ENCODE results near the gene FBXO24.

Gene FBXO24

DNA sequence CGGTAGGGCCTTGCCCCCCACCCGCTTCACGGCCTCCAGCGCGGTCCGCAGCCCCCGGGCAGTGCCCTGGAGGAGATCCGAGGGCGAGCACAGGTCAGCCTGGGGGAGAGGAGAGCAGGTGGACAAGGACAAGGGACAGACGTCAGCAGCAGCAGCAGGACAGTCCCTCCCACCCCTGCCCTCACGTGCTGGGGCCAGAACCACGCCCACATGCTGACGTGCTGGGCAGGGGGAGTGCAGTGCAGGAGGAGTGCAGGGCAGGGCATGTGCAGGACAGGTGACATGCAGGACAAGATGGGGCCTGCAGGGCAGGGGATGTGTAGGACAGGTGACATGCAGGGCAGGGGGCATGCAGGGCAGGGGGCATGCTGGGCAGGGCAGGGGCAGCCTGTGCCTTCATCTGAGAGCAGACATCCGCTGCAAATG, 10.9 kb upstream of the FBXO24 start:
- DNase-seq, result no peak

DNA sequence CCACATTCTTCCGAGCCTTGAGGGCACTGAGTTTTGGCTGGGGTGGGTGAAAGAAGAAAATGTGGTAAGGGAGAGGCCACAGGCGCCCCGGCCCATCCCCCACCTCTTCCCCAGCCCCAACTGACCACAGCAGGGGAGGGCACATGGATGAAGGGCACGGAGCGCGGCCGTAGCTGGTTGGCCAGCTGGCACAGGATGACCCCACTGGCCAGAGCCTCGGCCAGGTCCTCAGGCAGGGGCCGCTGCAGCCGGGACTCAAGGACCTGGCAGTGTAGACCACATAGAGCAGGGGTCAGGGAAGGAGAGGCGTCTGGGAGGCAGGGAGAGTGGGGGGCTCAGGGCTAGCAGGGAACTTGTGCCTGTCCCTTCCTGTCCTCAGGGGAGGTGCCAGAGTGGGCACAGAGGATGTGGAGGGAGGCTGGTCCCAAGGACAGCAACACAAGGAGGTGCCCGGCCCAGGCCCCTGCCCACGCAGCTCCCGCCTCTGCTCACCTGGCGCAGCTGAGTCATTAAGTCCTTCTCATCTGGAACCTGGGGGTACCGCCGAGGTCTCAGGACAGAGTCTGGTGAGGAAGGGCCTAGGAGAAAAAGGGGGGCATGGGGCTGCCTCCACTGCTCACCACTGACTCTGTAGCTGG, 10.3 kb upstream of the FBXO24 start:
- DNase-seq, result no peak

DNA sequence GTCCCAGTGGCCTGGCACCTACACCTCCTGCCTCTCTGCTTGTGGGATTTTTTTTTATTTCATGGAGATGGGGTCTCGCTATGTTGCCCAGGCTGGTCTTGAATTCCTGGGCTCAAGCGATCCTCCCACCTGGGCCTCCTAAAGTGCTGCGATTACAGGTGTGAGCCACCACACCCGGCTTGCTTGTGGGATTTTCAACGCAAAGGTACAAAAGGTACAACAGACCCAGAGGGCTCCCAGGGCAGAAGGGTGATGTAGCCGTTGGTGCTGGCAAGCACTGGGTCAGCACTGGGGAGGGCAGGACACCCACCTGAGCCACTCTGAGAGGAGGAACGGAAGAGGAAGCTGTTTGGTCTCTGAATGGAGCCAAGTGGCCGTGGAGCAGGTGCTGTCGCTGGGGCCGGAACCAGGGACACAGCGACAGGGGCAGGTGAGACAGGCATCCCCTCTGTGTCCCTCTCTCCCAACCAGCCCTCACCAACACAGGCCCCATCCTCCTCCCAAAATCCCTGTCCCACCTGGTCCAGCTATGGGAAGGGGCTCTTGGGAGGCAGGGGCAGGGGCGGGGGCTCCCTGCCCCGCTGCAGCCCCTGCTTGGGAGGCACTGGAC, 9.6 kb upstream of the FBXO24 start:
- DNase-seq, result no peak

DNA sequence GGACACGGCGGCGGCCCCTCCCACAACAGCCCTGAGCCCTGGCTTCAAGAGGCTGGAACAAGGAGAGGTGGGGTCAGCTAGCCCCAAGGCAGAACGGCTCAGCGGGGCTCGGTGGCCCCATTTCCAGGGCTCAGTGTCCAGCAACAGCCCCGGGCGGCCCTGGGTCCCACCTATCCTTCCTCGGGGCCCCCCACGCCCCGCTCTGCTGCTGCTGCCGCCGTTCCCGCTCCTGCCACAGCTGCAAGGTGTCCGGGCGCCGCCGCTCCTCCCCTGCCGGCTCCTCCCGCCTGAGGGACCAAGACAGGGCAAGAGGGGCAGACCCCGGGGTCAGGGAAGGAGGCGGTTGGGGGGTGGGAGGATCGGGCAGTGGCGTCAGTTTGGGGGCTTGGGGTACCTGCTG, 9.0 kb upstream of the FBXO24 start:
- DNase-seq, result no peak

GRCh38 chr7:100577507-100577906, 8.6 kb upstream of the FBXO24 start:
- no peak for DNase-seq

GRCh38 chr7:100578246-100579183, 7.6 kb upstream of the FBXO24 start:
- DNase-seq, result no peak

GRCh38 chr7:100580466-100581283, 5.5 kb upstream of the FBXO24 start:
- no peak for DNase-seq

- no peak for DNase-seq
Measured at GRCh38 chr7:100582041-100582579, 4.0 kb upstream of the FBXO24 start.

- no peak for DNase-seq
Measured at GRCh38 chr7:100582650-100583049, 3.5 kb upstream of the FBXO24 start.

- peak in 1 of 2 donors; percentile 25 for DNase-seq
Measured at GRCh38 chr7:100583132-100584053, 2.7 kb upstream of the FBXO24 start.

- no peak for DNase-seq
Measured at GRCh38 chr7:100584054-100584682, 2.0 kb upstream of the FBXO24 start.

DNA sequence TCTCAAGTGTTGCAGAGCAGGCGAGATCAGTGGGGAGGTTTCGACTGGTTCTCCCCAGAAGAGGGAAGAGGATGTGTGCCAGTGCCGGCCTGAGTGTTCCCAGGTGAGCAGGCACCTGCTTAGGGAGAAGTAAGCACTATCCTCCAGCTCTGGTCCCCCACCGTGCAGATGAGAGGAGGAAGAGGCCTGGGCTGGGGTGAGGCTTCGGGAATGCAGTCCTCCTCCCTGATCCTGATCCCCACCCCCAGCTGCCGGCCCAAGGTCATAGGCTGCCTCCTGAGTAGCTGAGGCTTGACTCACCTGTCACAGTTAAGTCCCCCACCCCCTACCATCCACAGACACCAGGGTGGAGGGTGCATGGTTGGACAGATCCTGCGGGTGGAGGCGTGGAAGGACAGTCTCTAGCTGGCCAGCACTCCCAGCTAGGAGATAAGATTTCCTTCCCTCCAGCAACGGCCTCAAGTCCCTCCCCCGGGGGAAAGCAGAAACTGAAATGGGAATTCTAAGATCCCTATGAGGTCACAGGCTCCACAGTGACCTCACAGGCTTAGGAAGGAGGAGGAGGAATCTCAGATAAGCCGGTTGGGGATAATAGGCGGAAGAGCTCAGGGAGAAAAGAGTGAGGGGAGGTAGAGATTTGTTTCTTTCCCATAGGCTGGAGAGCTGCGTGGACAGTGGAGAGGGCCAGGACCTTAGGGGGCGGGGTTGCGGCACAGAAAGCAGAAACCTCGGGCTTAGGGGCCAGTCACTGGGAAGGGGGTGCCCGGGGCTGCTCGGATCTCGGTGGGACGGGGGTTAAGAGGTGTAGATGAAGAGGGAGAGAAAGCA, 1.2 kb upstream of the FBXO24 start:
- DNase-seq, result no peak

GRCh38 chr7:100585511-100586265, 440 bp upstream of the FBXO24 start, which contains the start of gene LRCH4:
Gene LRCH4 (minus strand): TSS chr7:100586129. CDS start chr7:100586100, 29 bp downstream.
- no peak for DNase-seq

DNA sequence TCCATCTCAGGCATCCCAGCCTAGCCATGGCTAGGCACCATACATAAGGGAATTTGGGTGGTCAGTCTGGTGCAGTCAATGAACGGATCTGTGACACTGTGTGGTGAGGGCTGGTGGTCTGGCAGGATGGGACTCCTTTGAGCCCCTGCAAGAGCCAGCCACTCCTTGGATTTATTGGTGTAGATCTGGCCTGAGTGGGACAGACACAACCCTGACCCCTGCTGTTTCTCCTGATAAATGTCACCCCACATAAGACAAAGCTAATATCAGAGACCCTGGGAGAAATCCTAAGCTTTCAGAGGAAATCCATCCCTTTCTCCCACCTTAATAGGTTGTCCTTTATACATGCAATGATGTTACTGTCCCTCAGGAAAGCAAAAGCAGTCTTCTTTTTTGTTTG, 2.3 kb downstream of the FBXO24 start:
- DNase-seq, result no peak

DNA sequence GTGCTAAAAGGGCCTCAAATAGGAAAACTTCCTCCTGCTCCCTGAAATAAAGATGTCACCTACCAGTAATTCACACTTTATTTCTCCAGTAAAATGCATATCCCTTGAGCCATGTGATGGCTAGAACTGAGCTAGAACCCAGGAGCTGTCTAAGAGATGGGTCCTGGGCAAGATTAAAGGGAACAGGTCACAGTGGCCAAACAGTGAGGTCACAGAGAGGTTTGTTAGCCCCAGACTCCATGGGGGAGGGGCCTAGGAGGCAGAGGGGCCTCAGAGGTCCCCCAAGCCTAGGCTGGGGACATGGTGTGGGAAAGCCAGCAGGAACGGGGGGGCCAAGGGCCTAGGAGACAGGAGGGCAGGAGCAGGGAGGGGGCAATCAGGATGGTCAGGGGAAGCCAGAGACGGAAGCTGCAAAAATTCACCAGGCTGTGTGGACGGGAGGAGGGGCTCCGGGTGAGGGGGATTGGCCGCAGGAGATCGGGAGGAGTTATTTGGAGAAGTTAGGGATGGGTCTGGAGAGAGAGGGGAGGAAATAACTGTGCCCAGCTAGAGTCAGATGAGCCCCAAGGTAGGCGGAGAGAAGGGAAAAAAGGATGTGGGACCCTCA, 3.3 kb downstream of the FBXO24 start:
- DNase-seq, result no peak

GRCh38 chr7:100590077-100590737, 4.1 kb downstream of the FBXO24 start:
- no peak for DNase-seq

DNA sequence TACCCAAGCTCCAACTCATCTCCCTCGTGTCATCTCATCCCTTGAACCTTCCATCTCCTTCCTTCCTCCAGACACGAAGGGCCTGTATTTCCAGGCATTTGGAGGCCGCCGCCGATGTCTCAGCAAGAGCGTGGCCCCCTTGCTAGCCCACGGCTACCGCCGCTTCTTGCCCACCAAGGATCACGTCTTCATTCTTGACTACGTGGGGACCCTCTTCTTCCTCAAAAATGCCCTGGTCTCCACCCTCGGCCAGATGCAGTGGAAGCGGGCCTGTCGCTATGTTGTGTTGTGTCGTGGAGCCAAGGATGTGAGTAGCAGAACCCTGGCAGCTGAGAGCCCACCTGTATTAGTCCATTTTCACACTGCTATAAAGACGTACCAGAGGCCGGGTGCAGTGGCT, 5.5 kb downstream of the FBXO24 start:
- DNase-seq, result no peak

DNA sequence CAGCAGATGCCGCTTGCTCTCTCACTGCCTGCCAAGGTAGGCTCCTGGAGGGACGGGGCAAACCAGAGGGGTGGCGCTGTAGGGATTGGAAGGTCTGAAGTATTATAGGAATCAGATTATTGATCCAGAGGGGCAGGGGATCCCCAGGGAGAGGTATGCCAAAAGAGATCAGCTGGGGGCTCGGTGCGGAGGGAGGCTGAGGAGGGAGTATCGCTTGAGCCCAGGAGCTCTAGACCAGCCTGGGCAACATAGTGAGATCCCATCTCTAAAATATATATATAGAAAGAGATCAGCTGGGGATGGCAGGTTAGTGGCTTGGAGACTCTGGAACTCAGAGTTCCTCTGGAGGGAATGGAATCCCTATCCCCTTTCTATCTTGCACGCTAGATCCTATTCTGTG, 9.1 kb downstream of the FBXO24 start:
- no peak for DNase-seq
